ENCODE results near the gene SEC14L1.
A peak's percentile ranks its signal among the peaks of the same experiment; 100 is the strongest.

Gene SEC14L1

DNA sequence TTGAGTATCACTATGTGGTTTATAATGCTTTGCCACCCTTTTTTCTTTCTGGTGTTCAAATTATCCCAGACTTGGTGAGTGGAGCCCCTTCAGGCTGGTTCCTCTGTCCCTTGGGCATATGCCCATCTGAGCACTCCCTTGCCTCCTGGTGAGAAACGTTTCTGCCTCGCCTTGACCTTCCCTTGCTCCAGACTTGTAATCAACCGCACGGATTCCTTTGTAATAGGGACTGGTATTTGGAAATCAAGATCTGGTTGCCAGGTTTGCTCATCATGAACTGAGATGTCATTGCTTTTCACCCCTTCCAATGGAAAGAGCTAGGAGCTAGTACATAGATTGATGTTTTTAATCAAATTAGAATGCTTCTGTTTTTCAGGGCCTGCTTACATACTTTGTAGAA, 43.7 kb downstream of the SEC14L1 start:
- H3K4me3 ChIP-seq (ENCODE audit: low read length), result no peak overlapping the region
- peak; percentile 86 for DNase-seq (ENCODE audit: low read depth)
- TF ChIP-seq, protein P1, sequence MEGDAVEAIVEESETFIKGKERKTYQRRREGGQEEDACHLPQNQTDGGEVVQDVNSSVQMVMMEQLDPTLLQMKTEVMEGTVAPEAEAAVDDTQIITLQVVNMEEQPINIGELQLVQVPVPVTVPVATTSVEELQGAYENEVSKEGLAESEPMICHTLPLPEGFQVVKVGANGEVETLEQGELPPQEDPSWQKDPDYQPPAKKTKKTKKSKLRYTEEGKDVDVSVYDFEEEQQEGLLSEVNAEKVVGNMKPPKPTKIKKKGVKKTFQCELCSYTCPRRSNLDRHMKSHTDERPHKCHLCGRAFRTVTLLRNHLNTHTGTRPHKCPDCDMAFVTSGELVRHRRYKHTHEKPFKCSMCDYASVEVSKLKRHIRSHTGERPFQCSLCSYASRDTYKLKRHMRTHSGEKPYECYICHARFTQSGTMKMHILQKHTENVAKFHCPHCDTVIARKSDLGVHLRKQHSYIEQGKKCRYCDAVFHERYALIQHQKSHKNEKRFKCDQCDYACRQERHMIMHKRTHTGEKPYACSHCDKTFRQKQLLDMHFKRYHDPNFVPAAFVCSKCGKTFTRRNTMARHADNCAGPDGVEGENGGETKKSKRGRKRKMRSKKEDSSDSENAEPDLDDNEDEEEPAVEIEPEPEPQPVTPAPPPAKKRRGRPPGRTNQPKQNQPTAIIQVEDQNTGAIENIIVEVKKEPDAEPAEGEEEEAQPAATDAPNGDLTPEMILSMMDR (conservative IDR thresholded peaks at IDR 0.05; ENCODE audit: low read length), result peak; percentile 27

DNA sequence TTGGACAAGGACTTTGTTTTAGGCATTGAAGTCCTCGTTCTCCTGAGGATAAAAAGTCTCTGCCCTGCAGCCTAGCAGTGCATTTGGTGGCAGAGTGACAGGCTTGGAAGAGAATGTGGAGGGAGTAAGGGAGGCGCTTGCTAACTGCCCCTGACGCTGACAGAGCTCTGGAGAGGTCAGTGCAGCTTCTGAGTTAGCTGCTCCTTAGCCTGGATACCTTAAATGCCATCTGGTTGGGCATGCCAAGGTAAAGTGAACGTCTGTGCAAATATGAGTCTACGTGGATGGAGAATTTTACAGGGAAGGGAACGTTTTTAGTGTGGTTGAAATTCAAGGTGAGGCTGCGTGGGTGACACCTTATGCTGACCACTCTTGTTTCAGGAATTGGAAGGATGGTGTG, 44.4 kb downstream of the SEC14L1 start:
- H3K4me3 ChIP-seq (ENCODE audit: low read length), result no peak overlapping the region
- TF ChIP-seq, protein P1 (conservative IDR thresholded peaks at IDR 0.05; ENCODE audit: low read length), result no peak
- DNase-seq (ENCODE audit: low read depth), result no peak

DNA sequence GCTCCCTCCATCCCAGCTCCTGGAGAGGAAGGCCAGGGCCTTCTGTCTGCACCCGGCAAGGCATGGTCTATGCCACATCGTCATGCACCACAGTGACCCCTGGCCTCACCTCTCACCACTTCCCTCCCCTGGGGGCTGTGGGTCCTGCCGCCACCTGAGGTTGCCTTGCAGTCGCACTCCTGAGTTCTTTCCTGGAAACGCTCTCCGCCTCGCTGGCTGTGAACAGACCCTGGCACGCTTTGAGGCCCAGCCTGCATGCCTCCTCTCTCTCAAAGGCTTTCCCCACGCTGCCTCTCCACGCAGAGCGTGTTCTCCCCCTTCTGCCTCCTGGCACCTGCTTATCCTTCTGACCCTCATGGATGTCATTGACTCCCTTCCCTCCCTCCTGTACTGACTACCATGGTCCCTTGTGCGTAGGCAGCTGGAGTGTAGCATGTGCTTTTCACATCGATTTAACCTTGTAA, 45.4 kb downstream of the SEC14L1 start:
- TF ChIP-seq, protein P1 (conservative IDR thresholded peaks at IDR 0.05; ENCODE audit: low read length), result no peak
- DNase-seq (ENCODE audit: low read depth), result no peak
- H3K4me3 ChIP-seq (ENCODE audit: low read length), result no peak overlapping the region

DNA sequence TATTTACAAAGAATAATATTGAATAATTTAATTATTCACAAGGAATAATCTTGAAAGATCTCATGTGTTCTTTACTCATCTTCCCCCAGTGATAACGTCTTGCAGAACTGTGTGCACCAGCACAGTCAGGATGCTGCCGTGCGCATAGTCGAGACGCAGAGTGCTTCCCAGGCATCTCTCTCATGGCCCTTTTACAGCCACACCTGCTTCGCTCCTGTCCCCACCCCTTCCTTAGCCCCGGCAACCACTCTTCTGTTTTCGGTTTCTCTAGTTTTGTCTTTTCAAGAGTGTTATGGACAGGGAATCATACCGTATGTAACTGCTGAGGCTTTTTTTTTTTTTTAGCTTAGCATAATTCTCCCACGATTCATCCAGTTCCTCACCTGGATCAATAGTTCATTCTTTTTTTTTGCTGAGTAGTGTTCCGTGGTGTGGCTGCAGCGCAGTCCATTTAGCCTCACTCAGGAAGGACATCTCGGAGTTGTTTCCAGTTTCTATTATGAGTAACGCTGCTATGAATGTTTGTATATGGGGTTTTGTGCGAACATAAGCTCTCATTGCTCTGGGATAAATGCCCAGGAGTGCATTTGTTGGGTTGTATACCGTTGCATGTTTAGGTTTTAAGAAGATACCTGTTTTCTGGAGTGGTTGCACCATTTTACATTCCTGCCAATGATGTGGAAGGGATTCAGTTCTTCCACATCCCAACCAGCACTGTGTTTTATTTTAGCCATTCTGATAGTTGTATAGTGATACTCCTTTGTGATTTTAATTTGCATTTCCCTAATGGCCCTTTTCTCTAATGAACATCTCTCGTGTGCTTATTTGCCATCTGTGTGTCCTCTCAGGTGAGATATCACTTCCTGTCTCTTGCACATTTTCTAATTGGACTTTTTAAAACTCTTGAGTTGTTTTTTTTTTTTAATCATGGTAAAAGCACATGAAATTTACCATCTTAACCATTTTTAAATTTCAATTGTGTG, 47.6 kb downstream of the SEC14L1 start:
- no peak for DNase-seq (ENCODE audit: low read depth)
- H3K4me3 ChIP-seq (ENCODE audit: low read length), result no peak overlapping the region
- TF ChIP-seq, protein P1 (conservative IDR thresholded peaks at IDR 0.05; ENCODE audit: low read length), result no peak

DNA sequence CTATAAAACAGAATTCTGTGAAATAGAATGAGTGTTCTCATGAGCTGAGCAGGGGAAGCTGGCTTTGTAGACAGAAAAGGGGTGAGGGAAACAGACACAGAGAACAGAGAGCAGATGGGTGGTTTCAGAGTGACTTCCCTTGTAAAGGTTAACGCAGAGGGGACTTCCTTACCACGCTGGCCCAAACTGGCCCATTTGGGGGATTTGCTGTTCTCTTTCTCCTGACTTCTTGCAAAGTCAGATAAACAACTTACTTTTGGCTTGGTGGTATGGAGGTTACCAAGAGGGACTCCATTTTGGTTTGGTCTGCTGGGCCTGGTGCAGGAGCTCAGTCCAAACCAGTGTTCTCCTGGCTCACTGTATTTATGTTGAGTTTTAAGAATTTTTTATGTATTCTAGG, 48.4 kb downstream of the SEC14L1 start:
- no peak overlapping the region for H3K4me3 ChIP-seq (ENCODE audit: low read length)
- no peak for DNase-seq (ENCODE audit: low read depth)
- TF ChIP-seq, protein P1 (conservative IDR thresholded peaks at IDR 0.05; ENCODE audit: low read length), result no peak

DNA sequence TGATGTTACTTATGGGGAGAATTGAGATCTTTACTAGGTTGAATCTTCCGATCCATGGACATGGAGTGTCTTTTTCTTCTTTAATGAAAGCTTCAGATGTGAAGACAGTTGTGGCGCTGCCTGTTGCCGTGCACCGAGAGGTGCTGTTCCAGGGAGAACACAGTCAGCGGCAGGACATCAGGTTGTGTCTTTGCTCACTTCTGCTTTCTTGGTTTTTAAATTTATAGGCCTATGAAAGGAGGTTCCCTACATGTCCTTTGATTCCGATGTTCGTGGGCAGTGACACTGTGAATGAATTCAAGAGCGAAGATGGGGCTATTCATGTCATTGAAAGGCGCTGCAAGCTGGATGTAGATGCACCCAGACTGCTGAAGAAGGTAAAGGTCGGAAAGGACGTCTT, 49.8 kb downstream of the SEC14L1 start:
- H3K4me3 ChIP-seq (ENCODE audit: low read length), result no peak overlapping the region
- TF ChIP-seq, protein P1 (conservative IDR thresholded peaks at IDR 0.05; ENCODE audit: low read length), result no peak

DNA sequence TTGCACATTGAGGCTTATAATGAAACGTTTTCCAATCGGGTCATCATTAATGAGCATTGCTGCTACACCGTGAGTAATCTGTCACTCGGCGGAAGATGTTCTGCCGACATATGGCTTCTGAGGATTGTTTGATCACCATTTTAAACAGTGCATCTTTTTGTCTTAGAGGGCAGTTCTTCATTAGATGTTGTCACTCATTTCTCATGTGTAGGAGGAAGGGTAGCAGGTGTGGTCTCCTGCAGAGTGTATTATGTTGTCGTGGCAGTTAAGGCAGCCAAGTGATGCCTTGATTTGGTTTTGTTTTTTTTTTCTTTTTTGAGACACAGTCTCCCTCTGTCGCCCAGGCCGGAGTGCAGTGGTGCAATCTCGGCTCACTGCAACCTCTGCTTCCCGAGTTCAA, 50.5 kb downstream of the SEC14L1 start:
- TF ChIP-seq, protein P1 (conservative IDR thresholded peaks at IDR 0.05; ENCODE audit: low read length), result no peak
- no peak overlapping the region for H3K4me3 ChIP-seq (ENCODE audit: low read length)
- DNase-seq (ENCODE audit: low read depth), result no peak

More for the DNA sequence above, 49.8 kb downstream of the SEC14L1 start:
- DNase-seq (ENCODE audit: low read depth), result no peak

Data from AG10803 (cell line).